CD4-positive, CD25-positive, alpha-beta regulatory T cell (primary cell): ENCODE measurements around the gene GALE. TPM values are rescaled to one million over a fixed set of nuclear protein-coding genes. Genes with fewer than 3 reads are reported as not detected.

Experiments
- ATAC-seq, 2 donors: fragments of 150-1000 bp; cut with Tn5 transposase; one replicate each; pipeline ENCODE4 v1.10.0; 2021; ENCODE audit warnings: low read depth in 2 of 2, moderate number of reproducible peaks in 2 of 2, moderate library complexity in 1 of 2
- DNase-seq, 3 donors: peaks; one replicate each; pipeline versions ENCODE4 v3.0.0 to v3.0.0-alpha.2; 2012 to 2022; ENCODE audit warnings: mixed read lengths in 1 of 3
- H3K27ac ChIP-seq: one replicate; pipeline ENCODE4 v1.7.0; 2013; ENCODE audit warnings: mild to moderate bottlenecking, low read length; ENCODE audit not compliant: insufficient read depth, poor library complexity, severe bottlenecking
- H3K27me3 ChIP-seq: one replicate; pipeline ENCODE4 v1.7.0; 2013; ENCODE audit warnings: low read length; ENCODE audit not compliant: control insufficient read depth, insufficient read depth
- H3K36me3 ChIP-seq: one replicate; pipeline ENCODE4 v1.7.0; 2013; ENCODE audit warnings: mild to moderate bottlenecking, low read length, moderate library complexity; ENCODE audit not compliant: control insufficient read depth, insufficient read depth
- H3K4me1 ChIP-seq: 2 replicates; pipeline ENCODE4 v1.7.0; 2013; ENCODE audit warnings: mild to moderate bottlenecking, low read length; ENCODE audit not compliant: insufficient read depth, control insufficient read depth, poor library complexity, severe bottlenecking
- H3K4me3 ChIP-seq: one replicate; pipeline ENCODE4 v1.7.0; 2013; ENCODE audit warnings: low read depth, mild to moderate bottlenecking, low read length, moderate library complexity
- H3K9me3 ChIP-seq, 2 experiments: 1 replicate in 1 of 2; 2 replicates in 1 of 2; pipeline ENCODE4 v1.7.0; 2013; ENCODE audit warnings: low read length in 2 of 2, mild to moderate bottlenecking in 1 of 2, moderate library complexity in 1 of 2; ENCODE audit not compliant: control insufficient read depth in 2 of 2
- H3K27ac Mint-ChIP-seq, 3 donors: one replicate each; pipeline ENCODE4 v1.8.0; 2020 to 2022; ENCODE audit warnings: mild to moderate bottlenecking in 3 of 3, mixed read lengths in 3 of 3, moderate library complexity in 2 of 3
- H3K27me3 Mint-ChIP-seq: one replicate; pipeline ENCODE4 v1.8.0; 2022; ENCODE audit warnings: mild to moderate bottlenecking, mixed read lengths
- H3K36me3 Mint-ChIP-seq: one replicate; pipeline ENCODE4 v1.8.0; 2020; ENCODE audit warnings: mixed read lengths
- H3K4me1 Mint-ChIP-seq, 4 donors: one replicate each; pipeline ENCODE4 v1.8.0; 2020 to 2022; ENCODE audit warnings: mixed read lengths in 4 of 4, mild to moderate bottlenecking in 1 of 4
- H3K4me3 Mint-ChIP-seq, 4 donors: one replicate each; pipeline ENCODE4 v1.8.0; 2020 to 2022; ENCODE audit warnings: mild to moderate bottlenecking in 4 of 4, mixed read lengths in 4 of 4, moderate library complexity in 3 of 4
- H3K9me3 Mint-ChIP-seq, 7 donors: one replicate each; pipeline ENCODE4 v1.8.0; 2020 to 2022; ENCODE audit warnings: mixed read lengths in 7 of 7, mild to moderate bottlenecking in 3 of 7, moderate library complexity in 2 of 7
- polyA plus RNA-seq, 4 donors: library from polyadenylated mRNA; unstranded; fragments of 300-500 nt; fragmentation: Illumina TruSeq; gene quantifications; one replicate each; pipeline ENCODE4 v1.2.3, GENCODE V29; 2021
- total RNA-seq: library from RNA; stranded (reverse); gene quantifications from one replicate; pipeline ENCODE4 v1.2.3, GENCODE V29; 2022

Gene GALE
- total and polyA plus RNA-seq, 5 donors from 2014 or later: 7.0 to 10.3 (median 9.8) TPM

- Mint-ChIP-seq H3K27ac (peak overlapping the region; percentile 15 to 97 (median 25)), H3K4me1 (peaks cover 9 to 39% (median 32%) of the 10 kb centered on the region in 4 donors), H3K27me3 (peaks cover 5% of the 10 kb centered on the region), H3K4me3 (peak overlapping the region; percentile 94 to 100 (median 96)), H3K9me3 (no peaks in the 10 kb centered on the region), H3K36me3 (peaks cover 7% of the 10 kb centered on the region)
- Histone ChIP-seq H3K4me1 (peaks cover 8% of the 10 kb centered on the region), H3K27me3 (no peaks in the 10 kb centered on the region), H3K27ac (peak overlapping the region; percentile 41), H3K9me3 (no peaks in the 10 kb centered on the region), H3K4me3 (no peak overlapping the region), H3K36me3 (peaks cover 4% of the 10 kb centered on the region)
- no peak for ATAC-seq
- no peak for DNase-seq
Observed at GRCh38 chr1:23823767-23824166, 23.2 kb upstream of the GALE start.

- Histone ChIP-seq H3K27ac (no peak overlapping the region), H3K4me3 (no peak overlapping the region), H3K4me1 (no peaks in the 10 kb centered on the region), H3K27me3 (no peaks in the 10 kb centered on the region), H3K36me3 (peaks cover 43% of the 10 kb centered on the region), H3K9me3 (no peaks in the 10 kb centered on the region)
- Mint-ChIP-seq H3K9me3 (no peaks in the 10 kb centered on the region), H3K4me3 (no peak overlapping the region), H3K4me1 (peaks cover 0 to 16% (median 8%) of the 10 kb centered on the region in 4 donors), H3K27ac (no peak overlapping the region), H3K36me3 (peaks cover 20% of the 10 kb centered on the region), H3K27me3 (no peaks in the 10 kb centered on the region)
- ATAC-seq (no peak), DNase-seq (no peak)
Observed at GRCh38 chr1:23817633-23818032, 17.1 kb upstream of the GALE start.

GRCh38 chr1:23816906-23817305 is 16.4 kb upstream of the GALE start:
- H3K9me3 ChIP-seq: no peaks in the 10 kb centered on the region

GRCh38 chr1:23816361-23816760 is 15.8 kb upstream of the GALE start:
- Mint-ChIP-seq H3K9me3 (no peaks in the 10 kb centered on the region), H3K4me3 (no peak overlapping the region), H3K4me1 (peaks cover 0 to 7% (median under 1%) of the 10 kb centered on the region in 4 donors), H3K36me3 (peaks cover 30% of the 10 kb centered on the region), H3K27me3 (no peaks in the 10 kb centered on the region), H3K27ac (peak overlapping the region in 1 of 3 donors; percentile 63)
- Histone ChIP-seq H3K27me3 (no peaks in the 10 kb centered on the region), H3K36me3 (peaks cover 43% of the 10 kb centered on the region), H3K27ac (no peak overlapping the region), H3K9me3 (no peaks in the 10 kb centered on the region), H3K4me3 (no peak overlapping the region), H3K4me1 (no peaks in the 10 kb centered on the region)
- no peak for ATAC-seq
- no peak for DNase-seq

More at GRCh38 chr1:23816906-23817305, 16.4 kb upstream of the GALE start:
- Mint-ChIP-seq H3K9me3 (no peaks in the 10 kb centered on the region), H3K4me1 (peaks cover 0 to 10% (median 3%) of the 10 kb centered on the region in 4 donors), H3K36me3 (peaks cover 25% of the 10 kb centered on the region), H3K27me3 (no peaks in the 10 kb centered on the region), H3K27ac (no peak overlapping the region), H3K4me3 (peak overlapping the region in 1 of 4 donors; percentile 10)
- H3K4me1 ChIP-seq: no peaks in the 10 kb centered on the region
- H3K27ac ChIP-seq: no peak overlapping the region
- H3K36me3 ChIP-seq: peaks cover 43% of the 10 kb centered on the region
- ATAC-seq (no peak), DNase-seq (no peak)
- H3K4me3 ChIP-seq: no peak overlapping the region
- no peaks in the 10 kb centered on the region for H3K27me3 ChIP-seq

GRCh38 chr1:23814016-23814415 is 13.5 kb upstream of the GALE start:
- ATAC-seq: no peak
- Mint-ChIP-seq H3K9me3 (no peaks in the 10 kb centered on the region), H3K4me1 (peaks cover 4 to 15% (median 15%) of the 10 kb centered on the region in 4 donors), H3K27me3 (no peaks in the 10 kb centered on the region), H3K4me3 (no peak overlapping the region), H3K36me3 (peaks cover 32% of the 10 kb centered on the region), H3K27ac (no peak overlapping the region)
- no peak for DNase-seq
- Histone ChIP-seq H3K9me3 (no peaks in the 10 kb centered on the region), H3K36me3 (peaks cover 41% of the 10 kb centered on the region), H3K4me1 (peaks cover 6% of the 10 kb centered on the region), H3K27ac (no peak overlapping the region), H3K4me3 (no peak overlapping the region), H3K27me3 (no peaks in the 10 kb centered on the region)

GRCh38 chr1:23810818-23811540 is 10.4 kb upstream of the GALE start:
- no peak overlapping the region for H3K27ac ChIP-seq
- no peak overlapping the region for H3K4me3 ChIP-seq
- Mint-ChIP-seq H3K9me3 (no peaks in the 10 kb centered on the region), H3K27me3 (no peaks in the 10 kb centered on the region), H3K36me3 (peaks cover 37% of the 10 kb centered on the region), H3K27ac (peak overlapping the region; percentile 58 to 79 (median 72)), H3K4me3 (peak overlapping the region in 1 of 4 donors; percentile 3), H3K4me1 (peaks cover 8 to 15% (median 13%) of the 10 kb centered on the region in 4 donors)
- no peaks in the 10 kb centered on the region for H3K9me3 ChIP-seq
- ATAC-seq (peak; percentile 39 to 51), DNase-seq (peak; percentile 32 to 76 (median 51))
- H3K4me1 ChIP-seq: peaks cover 6% of the 10 kb centered on the region
- H3K36me3 ChIP-seq: peaks cover 26% of the 10 kb centered on the region
- H3K27me3 ChIP-seq: no peaks in the 10 kb centered on the region

- Histone ChIP-seq H3K36me3 (peaks cover 20% of the 10 kb centered on the region), H3K4me3 (no peak overlapping the region), H3K4me1 (peaks cover 6% of the 10 kb centered on the region), H3K27ac (peak overlapping the region; percentile 34), H3K27me3 (no peaks in the 10 kb centered on the region), H3K9me3 (no peaks in the 10 kb centered on the region)
- Mint-ChIP-seq H3K4me3 (peak overlapping the region in 2 of 4 donors; percentile 8 to 25), H3K36me3 (peaks cover 46% of the 10 kb centered on the region), H3K27ac (peak overlapping the region; percentile 5 to 68 (median 65)), H3K27me3 (no peaks in the 10 kb centered on the region), H3K9me3 (no peaks in the 10 kb centered on the region), H3K4me1 (peaks cover 8 to 18% (median 13%) of the 10 kb centered on the region in 4 donors)
- DNase-seq (peak; percentile 72 to 90 (median 84)), ATAC-seq (peak; percentile 95)
Observed at GRCh38 chr1:23809751-23810171, 9.2 kb upstream of the GALE start.

GRCh38 chr1:23807453-23807852 is 6.9 kb upstream of the GALE start:
- Mint-ChIP-seq H3K4me1 (peaks cover 8 to 20% (median 13%) of the 10 kb centered on the region in 4 donors), H3K36me3 (peaks cover 50% of the 10 kb centered on the region)
- H3K4me1 ChIP-seq: peaks cover 6% of the 10 kb centered on the region

More at GRCh38 chr1:23807453-23807852, 6.9 kb upstream of the GALE start:
- Mint-ChIP-seq H3K27me3 (no peaks in the 10 kb centered on the region), H3K27ac (peak overlapping the region in 1 of 3 donors; percentile 67), H3K4me3 (peak overlapping the region in 1 of 4 donors; percentile 28), H3K9me3 (no peaks in the 10 kb centered on the region)
- Histone ChIP-seq H3K36me3 (peaks cover 12% of the 10 kb centered on the region), H3K9me3 (no peaks in the 10 kb centered on the region), H3K27ac (no peak overlapping the region), H3K27me3 (no peaks in the 10 kb centered on the region), H3K4me3 (no peak overlapping the region)
- ATAC-seq (no peak), DNase-seq (no peak)
